SK-N-DZ (cell line): Measurements from ENCODE around the gene ZBTB24.

Experiments
- DNase-seq: peaks from one replicate; pipeline ENCODE4 v3.0.0-alpha.2; 2015; ENCODE audit warnings: low spot score

The ZBTB24 gene

GRCh38 chr6:109424946-109425345 is 58.1 kb downstream of the ZBTB24 start:
- DNase-seq: no peak

GRCh38 chr6:109421184-109421583 is 61.8 kb downstream of the ZBTB24 start:
- no peak for DNase-seq

GRCh38 chr6:109420751-109421150 is 62.3 kb downstream of the ZBTB24 start:
- no peak for DNase-seq

GRCh38 chr6:109417646-109418045 is 65.4 kb downstream of the ZBTB24 start:
- DNase-seq: no peak
